ENCODE results near the gene CD79A. TPM values are rescaled to one million over a fixed set of nuclear protein-coding genes. Genes with fewer than 3 reads are reported as not detected.

CD79A gene
- total RNA-seq, result not detected in 2 replicates

GRCh38 chr19:41876847-41877832 lies at the start of gene CD79A:
Gene CD79A (plus strand): TSS chr19:41877279. CDS start chr19:41877305, 26 bp downstream.

GRCh38 chr19:41844601-41845000 lies 32.5 kb upstream of the CD79A start, which contains the start of gene LYPD4:
Gene LYPD4 (minus strand): TSS chr19:41844683. CDS start chr19:41839285, 5,398 bp downstream.

GRCh38 chr19:41845001-41845050 lies 32.3 kb upstream of the CD79A start, which contains the start of gene DMRTC2:
Gene DMRTC2 (plus strand): TSS chr19:41845042. CDS start chr19:41847429, 2,387 bp downstream.

GRCh38 chr19:41859618-41860418 lies 17.3 kb upstream of the CD79A start, which contains the start of gene RPS19:
Gene RPS19 (plus strand): TSS chr19:41860255. CDS start chr19:41860775, 520 bp downstream.

GRCh38 chr19:41882568-41883462 lies 5.7 kb downstream of the CD79A start, which contains the start of gene ARHGEF1:
Gene ARHGEF1 (plus strand): TSS chr19:41883184. CDS start chr19:41888083, 4,899 bp downstream.

GRCh38 chr19:41928221-41928683 lies 51.2 kb downstream of the CD79A start, which contains the start of gene ERFL:
Gene ERFL (minus strand): TSS chr19:41928449. CDS start chr19:41912919, 15,530 bp downstream.

Other genes starting within 250 kb of the CD79A start
- 0.57 TPM in 1 of 2 replicates, not detected in the other for gene CEACAM7, start 189.0 kb upstream of the CD79A start, total RNA-seq
- not detected in 2 replicates for gene CEACAM5, start 168.7 kb upstream of the CD79A start, total RNA-seq
- gene CEACAM6, start 121.7 kb upstream of the CD79A start, total RNA-seq, result not detected in 2 replicates
- not detected in 2 replicates for gene CEACAM3, start 80.7 kb upstream of the CD79A start, total RNA-seq
- gene LYPD4, start 32.6 kb upstream of the CD79A start, total RNA-seq, result not detected in 2 replicates
- not detected in 2 replicates for gene DMRTC2, start 32.2 kb upstream of the CD79A start, total RNA-seq
- 1,287 and 1,298 TPM in 2 replicates for gene RPS19, start 17.0 kb upstream of the CD79A start, total RNA-seq
- gene ARHGEF1, start 5.9 kb downstream of the CD79A start, total RNA-seq, result 42.9 and 43.9 TPM in 2 replicates
- gene ERFL, start 51.2 kb downstream of the CD79A start, total RNA-seq, result not detected in 2 replicates
- 141 and 157 TPM in 2 replicates for gene RABAC1, start 82.0 kb downstream of the CD79A start, total RNA-seq
- gene ATP1A3, start 117.0 kb downstream of the CD79A start, total RNA-seq, result under 0.01 TPM in 1 of 2 replicates, not detected in the other
- 0.06 TPM in 1 of 2 replicates, not detected in the other for gene GRIK5, start 192.9 kb downstream of the CD79A start, total RNA-seq
- 8.1 and 16.1 TPM in 2 replicates for gene ZNF574, start 198.9 kb downstream of the CD79A start, total RNA-seq